ENCODE data around the gene PGAP1. TPM values are rescaled to one million over a fixed set of nuclear protein-coding genes. Genes with fewer than 3 reads are reported as not detected.

Gene PGAP1
- total and polyA plus RNA-seq, 8 donors = 2.3 to 11.9 (median 7.3) TPM

GRCh38 chr2:196963961-196964360 is 37.5 kb upstream of the PGAP1 start:
- peak; percentile 94 to 96 (median 94) for ATAC-seq
- no peak for TF ChIP-seq CTCF (IDR thresholded peaks at IDR 0.05)
- peak overlapping the region in 1 of 4 donors; percentile 26 for H3K4me3 ChIP-seq
- peak overlapping the region in 3 of 4 donors; percentile 3 to 70 (median 56) for H3K27ac ChIP-seq
- no peak for FAIRE-seq
- no peaks in the 10 kb centered on the region for H3K36me3 ChIP-seq
- intact Hi-C loops (cut with DNase I) = no loop called here
- DNase-seq = peak; percentile 86 to 96 (median 95)
- peaks cover 8 to 34% (median 22%) of the 10 kb centered on the region in 3 donors for H3K4me1 ChIP-seq
- no peaks in the 10 kb centered on the region for H3K27me3 ChIP-seq
- H3K9me3 ChIP-seq = no peaks in the 10 kb centered on the region
- 32 to 34% methylated on average over 1 of the region's 1 CpG for WGBS, 2 donors

- Histone ChIP-seq H3K4me1 (peaks cover 8 to 34% (median 22%) of the 10 kb centered on the region in 3 donors), H3K9me3 (no peaks in the 10 kb centered on the region), H3K27me3 (no peaks in the 10 kb centered on the region), H3K36me3 (no peaks in the 10 kb centered on the region), H3K4me3 (peak overlapping the region in 2 of 4 donors; percentile 3 to 26), H3K27ac (peak overlapping the region in 1 of 4 donors; percentile 70)
- no peak for TF ChIP-seq CTCF (IDR thresholded peaks at IDR 0.05)
- intact Hi-C loops (cut with DNase I) = no loop called here
- FAIRE-seq (no peak), DNase-seq (no peak), ATAC-seq (peak in 2 of 4 donors; percentile 24 to 35)
- 72 to 82% methylated on average over 2 of the region's 2 CpGs for WGBS, 2 donors
Measured at GRCh38 chr2:196963043-196963442, 36.5 kb upstream of the PGAP1 start.

- no peaks in the 10 kb centered on the region for H3K9me3 ChIP-seq
- peaks cover 8 to 34% (median 22%) of the 10 kb centered on the region in 3 donors for H3K4me1 ChIP-seq
- FAIRE-seq (no peak), DNase-seq (no peak), ATAC-seq (no peak)
- H3K36me3 ChIP-seq = no peaks in the 10 kb centered on the region
- no peak for TF ChIP-seq CTCF (IDR thresholded peaks at IDR 0.05)
- H3K27ac ChIP-seq = no peak overlapping the region
- intact Hi-C loops (cut with DNase I) = no loop called here
- WGBS, 2 donors = 73 to 78% methylated on average over 2 of the region's 2 CpGs
- no peaks in the 10 kb centered on the region for H3K27me3 ChIP-seq
- no peak overlapping the region for H3K4me3 ChIP-seq
Measured at GRCh38 chr2:196962325-196962724, 35.8 kb upstream of the PGAP1 start.

DNA sequence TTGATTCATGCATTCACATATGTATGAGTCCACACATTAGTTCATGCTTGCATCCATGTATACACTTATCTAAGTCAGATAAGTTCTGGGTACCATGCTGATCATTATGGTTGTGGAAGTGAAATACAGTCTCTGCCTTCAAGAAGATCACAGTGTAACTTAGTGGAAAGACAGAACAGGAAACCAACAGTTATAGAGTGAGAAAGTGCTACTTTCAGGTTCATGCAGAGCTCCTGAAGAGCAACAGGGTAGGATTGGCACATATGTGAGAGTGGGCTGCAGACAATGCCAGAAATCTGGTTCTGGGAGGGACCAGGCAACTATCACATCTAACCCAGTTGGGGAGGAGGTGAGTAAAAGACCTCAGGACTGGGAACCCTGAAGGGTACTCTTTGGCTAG is 35.4 kb upstream of the PGAP1 start:
- no peak for TF ChIP-seq CTCF (IDR thresholded peaks at IDR 0.05)
- Histone ChIP-seq H3K9me3 (no peaks in the 10 kb centered on the region), H3K4me1 (peaks cover 8 to 34% (median 20%) of the 10 kb centered on the region in 3 donors), H3K36me3 (no peaks in the 10 kb centered on the region), H3K4me3 (no peak overlapping the region), H3K27me3 (no peaks in the 10 kb centered on the region), H3K27ac (no peak overlapping the region)
- FAIRE-seq = no peak
- ATAC-seq = no peak
- intact Hi-C loops (cut with DNase I) = no loop called here
- no peak for DNase-seq

DNA sequence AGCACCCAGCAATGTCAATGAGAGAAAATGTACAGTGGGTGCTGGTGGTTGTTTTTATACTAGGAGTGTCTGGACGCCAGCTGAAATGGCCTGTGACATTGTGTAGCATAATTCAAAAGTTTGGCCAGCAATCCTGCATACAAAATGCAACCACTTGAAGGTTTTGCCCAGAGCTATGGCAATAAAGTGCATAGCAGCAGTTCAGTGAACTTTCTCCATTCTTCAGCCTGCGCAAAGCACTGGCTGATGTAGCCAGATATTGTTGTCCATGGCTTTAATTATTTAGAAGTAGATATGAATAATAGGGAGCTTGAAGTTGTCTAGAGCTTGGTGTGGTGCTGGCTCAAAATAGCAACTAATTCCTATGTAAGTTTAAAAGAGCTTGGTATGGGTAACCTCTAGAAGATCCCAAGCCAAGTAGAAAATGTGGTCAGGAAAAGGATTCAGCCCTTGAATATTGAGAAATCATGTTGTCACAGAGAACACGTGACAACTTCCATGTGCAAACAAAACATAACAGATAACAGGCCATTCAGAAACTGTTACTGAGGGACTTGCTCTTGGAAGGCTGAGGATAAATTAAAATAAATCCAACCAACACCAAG is 33.3 kb upstream of the PGAP1 start:
- DNase-seq = no peak
- H3K4me1 ChIP-seq = peaks cover 6 to 17% (median 7%) of the 10 kb centered on the region in 3 donors
- H3K36me3 ChIP-seq = no peaks in the 10 kb centered on the region
- 73 to 75% methylated on average over 3 of the region's 3 CpGs for WGBS, 2 donors
- H3K9me3 ChIP-seq = no peaks in the 10 kb centered on the region
- FAIRE-seq = no peak
- no peak overlapping the region for H3K4me3 ChIP-seq
- intact Hi-C loops (cut with DNase I) = no loop called here
- no peak overlapping the region for H3K27ac ChIP-seq
- H3K27me3 ChIP-seq = no peaks in the 10 kb centered on the region
- no peak for TF ChIP-seq CTCF (IDR thresholded peaks at IDR 0.05)
- peak; percentile 32 to 62 (median 56) for ATAC-seq
